Coronary artery (tissue), 2 donors: ENCODE results near the gene COL5A3.
A peak's percentile ranks its signal among the peaks of the same experiment; 100 is the strongest.
"Not testable (repeated sequence)": the region's sequence is repeated elsewhere in the genome, so short reads cannot be mapped to it uniquely, and the experiment has no call there.

Experiments
- DNase-seq: peaks from one replicate; pipeline ENCODE4 v3.0.0-alpha.2; 2017; ENCODE audit warnings: low spot score
- H3K27ac ChIP-seq, 2 donors: fragments of 200-600 bp; sonication (generic); one replicate each; pipeline ENCODE4 v1.5.1; 2016 to 2019
- H3K4me3 ChIP-seq: fragments of 200-600 bp; sonication (generic); 2 replicates; pipeline ENCODE4 v1.5.1; 2016; ENCODE audit warnings: mild to moderate bottlenecking, moderate library complexity
- TF ChIP-seq, protein P1 (sequence below): fragments of 200-600 bp; sonication (generic); IDR thresholded peaks from one replicate; pipeline ENCODE4 v1.5.1; 2019; ENCODE audit warnings: antibody characterized with exemption

The COL5A3 gene

DNA sequence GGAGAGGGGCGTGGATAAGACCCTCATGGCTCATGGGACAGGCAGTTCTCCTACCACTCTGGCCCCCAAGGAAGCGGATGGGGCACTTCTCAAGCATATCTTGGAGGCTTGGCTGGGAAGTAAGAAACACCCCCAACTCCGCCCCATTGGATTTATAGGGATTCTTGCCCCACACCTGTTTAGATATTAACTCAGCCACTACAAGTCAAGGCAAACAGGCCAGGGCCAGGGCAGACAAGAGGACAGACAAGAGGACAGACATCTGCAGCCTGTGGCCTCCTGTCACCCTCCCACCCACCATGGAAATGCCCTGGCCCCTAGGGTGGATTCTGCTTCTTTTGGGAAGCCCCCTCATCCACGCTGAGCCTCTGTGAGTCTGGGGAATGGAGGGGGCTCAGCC, 27.1 kb upstream of the COL5A3 start:
- no peak overlapping the region for H3K4me3 ChIP-seq
- H3K27ac ChIP-seq = no peak overlapping the region
- TF ChIP-seq, protein P1, sequence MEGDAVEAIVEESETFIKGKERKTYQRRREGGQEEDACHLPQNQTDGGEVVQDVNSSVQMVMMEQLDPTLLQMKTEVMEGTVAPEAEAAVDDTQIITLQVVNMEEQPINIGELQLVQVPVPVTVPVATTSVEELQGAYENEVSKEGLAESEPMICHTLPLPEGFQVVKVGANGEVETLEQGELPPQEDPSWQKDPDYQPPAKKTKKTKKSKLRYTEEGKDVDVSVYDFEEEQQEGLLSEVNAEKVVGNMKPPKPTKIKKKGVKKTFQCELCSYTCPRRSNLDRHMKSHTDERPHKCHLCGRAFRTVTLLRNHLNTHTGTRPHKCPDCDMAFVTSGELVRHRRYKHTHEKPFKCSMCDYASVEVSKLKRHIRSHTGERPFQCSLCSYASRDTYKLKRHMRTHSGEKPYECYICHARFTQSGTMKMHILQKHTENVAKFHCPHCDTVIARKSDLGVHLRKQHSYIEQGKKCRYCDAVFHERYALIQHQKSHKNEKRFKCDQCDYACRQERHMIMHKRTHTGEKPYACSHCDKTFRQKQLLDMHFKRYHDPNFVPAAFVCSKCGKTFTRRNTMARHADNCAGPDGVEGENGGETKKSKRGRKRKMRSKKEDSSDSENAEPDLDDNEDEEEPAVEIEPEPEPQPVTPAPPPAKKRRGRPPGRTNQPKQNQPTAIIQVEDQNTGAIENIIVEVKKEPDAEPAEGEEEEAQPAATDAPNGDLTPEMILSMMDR = no peak
- no peak for DNase-seq

DNA sequence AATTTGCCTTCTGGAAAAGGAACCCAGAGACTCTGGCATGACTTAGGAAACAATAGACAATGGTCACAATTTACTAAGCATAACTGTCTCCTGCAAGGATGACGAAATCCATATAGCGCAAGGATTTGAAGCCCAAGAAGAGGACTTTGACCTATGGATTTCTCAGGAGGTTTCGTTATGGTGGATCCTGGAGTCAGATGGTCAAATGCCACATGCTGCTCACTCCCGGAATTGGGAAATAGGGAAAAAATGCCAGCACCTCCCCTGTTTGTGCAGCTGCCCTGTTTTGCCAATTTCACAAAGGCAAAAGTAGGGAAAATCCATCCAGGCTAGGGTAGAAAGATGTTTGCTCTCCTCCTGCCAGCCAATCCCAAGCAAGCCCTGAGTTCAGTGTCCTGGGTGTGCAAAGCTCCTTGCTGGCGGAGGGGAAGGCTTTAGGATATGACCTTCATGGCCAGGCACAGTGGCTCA, 26.3 kb upstream of the COL5A3 start:
- TF ChIP-seq, protein P1 = no peak
- no peak for DNase-seq
- Histone ChIP-seq H3K27ac (no peak overlapping the region), H3K4me3 (no peak overlapping the region)

DNA sequence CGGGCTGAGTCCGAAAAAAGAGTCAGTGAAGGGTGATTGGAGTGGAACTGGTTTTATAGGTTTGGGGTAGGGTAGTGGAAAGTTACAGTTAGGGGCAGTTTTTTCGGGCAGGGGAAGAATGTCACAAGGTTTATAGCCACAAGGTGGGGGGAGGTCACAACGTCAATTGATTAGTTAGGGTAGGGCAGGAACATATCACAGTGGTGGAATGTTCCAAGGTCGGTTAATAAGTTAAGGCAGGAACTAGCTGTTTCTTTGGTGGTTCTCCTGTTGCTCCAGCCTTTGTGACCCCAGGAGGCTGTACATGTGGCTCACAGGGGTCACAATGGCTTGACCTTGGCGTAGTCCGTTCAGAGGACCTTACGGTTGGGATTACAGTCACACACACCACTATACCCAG, 23.3 kb upstream of the COL5A3 start:
- no peak for DNase-seq
- TF ChIP-seq, protein P1 = no peak
- H3K27ac ChIP-seq = no peak overlapping the region
- no peak overlapping the region for H3K4me3 ChIP-seq

DNA sequence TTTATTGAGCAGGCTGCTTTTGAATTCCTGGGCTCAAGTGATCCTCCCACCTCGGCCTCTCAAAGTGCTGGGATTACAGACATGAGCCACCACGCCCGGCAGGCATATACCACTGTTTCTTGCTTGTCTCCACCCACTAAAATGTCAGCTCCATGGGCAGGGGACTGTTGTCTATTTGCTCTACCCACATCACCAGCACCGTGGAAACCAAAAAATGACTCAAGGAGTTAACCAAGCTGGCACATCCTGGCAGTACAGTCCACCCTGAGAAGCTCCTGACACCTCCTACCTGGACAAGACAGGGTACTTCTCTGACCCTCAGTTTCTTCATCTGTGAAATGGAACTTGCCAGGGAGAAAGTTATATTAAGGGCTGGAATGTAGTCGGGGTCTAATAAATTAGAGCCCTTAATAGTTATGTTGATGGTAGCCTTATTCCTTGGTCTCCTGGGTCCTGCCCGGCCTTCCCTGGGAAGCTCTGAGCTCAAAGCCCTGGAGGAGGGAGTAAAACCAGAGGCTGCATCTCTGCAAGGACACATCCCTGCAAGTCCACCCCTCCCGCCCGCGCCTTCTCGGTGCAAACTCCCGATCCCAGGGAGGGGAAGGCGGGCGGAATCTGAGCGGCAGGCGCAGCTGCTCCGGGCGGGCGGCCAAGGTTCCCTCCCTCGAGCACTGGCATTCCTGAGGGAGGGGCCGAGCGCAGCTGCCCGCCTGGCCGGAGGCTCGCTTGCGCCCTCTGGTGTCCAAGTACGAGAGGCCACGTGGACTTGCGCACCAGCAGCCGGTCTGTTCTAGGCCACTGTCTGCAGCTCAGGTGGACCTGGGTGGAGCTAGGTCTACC, 17.1 kb upstream of the COL5A3 start:
- peak overlapping the region; percentile 23 for H3K4me3 ChIP-seq
- H3K27ac ChIP-seq = no peak overlapping the region
- peak; percentile 95 for DNase-seq
- TF ChIP-seq, protein P1 = peak; percentile 82

DNA sequence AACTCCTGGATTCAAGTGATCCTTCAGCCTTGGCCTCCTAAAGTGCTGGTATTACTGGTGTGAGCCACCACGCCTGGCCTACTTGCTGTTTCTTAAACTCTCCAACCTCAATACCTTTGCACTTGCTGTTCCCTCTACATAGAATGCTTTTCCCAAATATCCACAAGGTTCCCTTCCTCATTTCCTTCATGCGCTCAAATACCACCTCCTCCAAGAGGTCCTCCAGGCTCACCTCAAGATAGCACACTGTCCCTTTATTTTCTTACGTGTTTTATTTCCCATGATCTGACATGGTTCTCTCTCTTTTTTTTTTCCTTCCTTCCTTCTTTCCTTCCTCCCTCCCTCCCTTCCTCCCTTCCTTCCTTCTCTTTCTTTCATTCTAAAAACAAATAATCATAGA, 16.4 kb upstream of the COL5A3 start:
- DNase-seq = no peak
- Histone ChIP-seq H3K4me3 (no peak overlapping the region), H3K27ac (no peak overlapping the region)
- TF ChIP-seq, protein P1 = no peak

DNA sequence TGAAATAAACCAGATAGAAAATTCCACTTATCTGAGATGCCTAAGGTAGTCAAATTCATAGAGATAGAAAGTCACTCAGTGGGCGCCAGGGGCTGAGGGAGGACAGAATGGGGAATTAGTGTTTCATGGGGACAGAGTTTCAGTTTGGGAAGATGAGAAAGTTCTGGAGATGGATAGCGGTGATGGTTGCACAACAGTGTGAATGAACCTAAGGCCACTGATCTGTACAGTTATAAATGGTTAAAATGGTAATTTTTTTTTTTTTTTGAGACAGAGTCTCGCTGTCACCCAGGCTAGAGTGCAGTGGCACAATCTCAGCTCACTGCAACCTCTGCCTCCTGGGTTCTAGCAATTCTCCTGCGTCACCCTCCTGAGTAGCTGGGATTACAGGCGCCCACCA, 12.8 kb upstream of the COL5A3 start:
- DNase-seq, H3K27ac ChIP-seq, H3K4me3 ChIP-seq: not testable (repeated sequence)

DNA sequence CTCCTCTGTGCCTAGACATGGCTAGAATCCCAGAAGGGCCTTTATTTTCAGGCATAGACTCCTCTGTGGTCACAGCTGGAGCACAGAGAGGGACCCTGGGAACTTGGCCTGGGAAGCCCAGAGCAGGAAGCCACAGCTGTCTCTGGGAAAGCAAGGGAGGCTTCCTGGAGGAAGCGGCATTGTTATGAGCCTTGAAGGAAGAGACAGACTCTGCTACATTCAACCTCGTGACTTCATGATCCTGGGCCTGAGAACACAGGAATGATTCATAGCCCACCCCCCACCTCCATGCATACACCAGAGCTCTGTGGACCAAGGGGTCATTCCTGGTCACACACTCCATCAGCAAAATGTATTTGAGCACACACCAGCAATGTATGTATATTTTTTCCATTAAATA, 11.6 kb upstream of the COL5A3 start:
- TF ChIP-seq, protein P1 = no peak
- H3K27ac ChIP-seq = no peak overlapping the region
- no peak overlapping the region for H3K4me3 ChIP-seq
- DNase-seq = no peak
